Erythroblast (primary cell): ENCODE results near the gene AGBL4.

Experiments
- GATA1 ChIP-seq: IDR thresholded peaks from 2 replicates; pipeline ENCODE4 v1.6.1; 2011; ENCODE audit warnings: low read depth, mild to moderate bottlenecking, control low read depth, low read length, moderate library complexity
- POLR2A ChIP-seq: IDR thresholded peaks from 2 replicates; pipeline ENCODE4 v1.6.1; 2011; ENCODE audit warnings: mild to moderate bottlenecking, low read length

DNA sequence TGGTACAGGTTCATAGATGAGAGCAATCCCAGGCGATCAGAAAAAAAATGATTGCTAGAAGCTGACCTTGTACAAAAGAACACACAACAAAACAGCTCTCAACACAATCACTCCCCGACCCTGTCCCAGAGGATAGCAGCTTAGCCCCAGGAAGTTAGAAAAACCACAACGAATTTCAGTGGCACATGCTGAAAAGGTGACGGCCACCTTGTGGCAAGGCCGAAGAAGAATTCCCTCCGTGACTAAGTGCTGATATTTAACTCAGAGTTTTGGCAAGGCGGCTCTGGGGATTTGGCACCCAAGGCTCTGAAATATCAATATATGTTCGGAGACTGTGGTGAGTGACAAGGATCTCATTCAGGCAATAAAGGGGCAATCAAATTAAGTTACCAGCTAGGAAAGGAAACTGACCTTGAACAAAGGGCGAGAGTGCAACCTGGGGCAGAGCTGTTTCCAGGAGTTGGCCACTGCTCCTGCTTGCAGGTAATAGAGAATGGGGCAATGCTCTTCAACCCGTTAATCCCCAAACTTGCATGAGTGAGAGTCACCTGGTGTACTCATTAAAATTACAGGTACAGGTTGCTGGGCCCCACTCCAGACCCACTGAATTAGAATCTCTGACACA is 1343.2 kb downstream of the AGBL4 start:
- TF ChIP-seq POLR2A = no peak
- TF ChIP-seq GATA1 = no peak
